Lower leg skin (tissue), 3 donors: ENCODE results near the gene NUDT12.

Experiments
- POLR2A ChIP-seq, 2 donors: fragments of 450-650 bp; IDR thresholded peaks; one replicate each; pipeline ENCODE4 v1.6.1; 2016 to 2017; ENCODE audit warnings: antibody characterized with exemption in 2 of 2, mild to moderate bottlenecking in 1 of 2, moderate library complexity in 1 of 2
- TF ChIP-seq, protein P1 (sequence below), 3 donors: fragments of 450-650 bp; IDR thresholded peaks; one replicate each; pipeline ENCODE4 v1.5.1; 2016; ENCODE audit warnings: antibody characterized with exemption in 3 of 3, mild to moderate bottlenecking in 3 of 3, moderate library complexity in 2 of 3

DNA sequence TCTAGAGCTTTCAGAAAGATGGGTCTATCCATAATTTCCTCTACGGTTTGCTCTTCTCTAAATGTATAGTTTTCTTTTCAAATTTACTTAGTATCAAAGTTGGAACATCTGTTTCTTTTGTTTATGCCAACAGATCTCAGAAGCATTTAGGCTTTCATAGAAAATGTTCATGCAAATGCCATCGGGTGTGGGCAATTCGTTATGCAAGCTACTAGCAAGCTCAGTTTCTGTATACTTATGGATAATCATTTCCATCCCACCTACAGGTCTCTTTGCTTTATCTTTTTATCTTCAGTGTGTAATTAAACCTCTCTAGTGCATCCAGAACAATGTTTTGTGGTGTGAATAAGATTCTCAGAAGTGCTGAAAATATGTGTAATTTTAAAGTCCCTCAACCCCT, 59.9 kb downstream of the NUDT12 start:
- TF ChIP-seq, protein P1, sequence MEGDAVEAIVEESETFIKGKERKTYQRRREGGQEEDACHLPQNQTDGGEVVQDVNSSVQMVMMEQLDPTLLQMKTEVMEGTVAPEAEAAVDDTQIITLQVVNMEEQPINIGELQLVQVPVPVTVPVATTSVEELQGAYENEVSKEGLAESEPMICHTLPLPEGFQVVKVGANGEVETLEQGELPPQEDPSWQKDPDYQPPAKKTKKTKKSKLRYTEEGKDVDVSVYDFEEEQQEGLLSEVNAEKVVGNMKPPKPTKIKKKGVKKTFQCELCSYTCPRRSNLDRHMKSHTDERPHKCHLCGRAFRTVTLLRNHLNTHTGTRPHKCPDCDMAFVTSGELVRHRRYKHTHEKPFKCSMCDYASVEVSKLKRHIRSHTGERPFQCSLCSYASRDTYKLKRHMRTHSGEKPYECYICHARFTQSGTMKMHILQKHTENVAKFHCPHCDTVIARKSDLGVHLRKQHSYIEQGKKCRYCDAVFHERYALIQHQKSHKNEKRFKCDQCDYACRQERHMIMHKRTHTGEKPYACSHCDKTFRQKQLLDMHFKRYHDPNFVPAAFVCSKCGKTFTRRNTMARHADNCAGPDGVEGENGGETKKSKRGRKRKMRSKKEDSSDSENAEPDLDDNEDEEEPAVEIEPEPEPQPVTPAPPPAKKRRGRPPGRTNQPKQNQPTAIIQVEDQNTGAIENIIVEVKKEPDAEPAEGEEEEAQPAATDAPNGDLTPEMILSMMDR (IDR thresholded peaks at IDR 0.05) = no peak
- no peak for TF ChIP-seq POLR2A (IDR thresholded peaks at IDR 0.05)
